Astrocyte of the spinal cord (primary cell): ENCODE results near the gene RAMP1.

Experiments used
- DNase-seq: peaks from one replicate; pipeline ENCODE4 v3.0.0; 2011; ENCODE audit warnings: low read depth, low spot score
- H3K4me3 ChIP-seq: 2 replicates; pipeline ENCODE4 v1.5.1; 2011; ENCODE audit warnings: low read depth, mild to moderate bottlenecking, low read length, moderate library complexity
- in situ Hi-C: cut with HindIII; loops from 2 replicates; pipeline ENCODE4 v1.10.0; 2017; ENCODE audit warnings: low sequenced_read_pairs
- TF ChIP-seq, protein P1 (sequence below): IDR thresholded peaks from 2 replicates; pipeline ENCODE4 v1.5.1; 2012; ENCODE audit warnings: low read depth, mild to moderate bottlenecking, low read length, inconsistent platforms

The RAMP1 gene

GRCh38 chr2:237870754-237871651 is 11.6 kb downstream of the RAMP1 start:
- TF ChIP-seq, protein P1, sequence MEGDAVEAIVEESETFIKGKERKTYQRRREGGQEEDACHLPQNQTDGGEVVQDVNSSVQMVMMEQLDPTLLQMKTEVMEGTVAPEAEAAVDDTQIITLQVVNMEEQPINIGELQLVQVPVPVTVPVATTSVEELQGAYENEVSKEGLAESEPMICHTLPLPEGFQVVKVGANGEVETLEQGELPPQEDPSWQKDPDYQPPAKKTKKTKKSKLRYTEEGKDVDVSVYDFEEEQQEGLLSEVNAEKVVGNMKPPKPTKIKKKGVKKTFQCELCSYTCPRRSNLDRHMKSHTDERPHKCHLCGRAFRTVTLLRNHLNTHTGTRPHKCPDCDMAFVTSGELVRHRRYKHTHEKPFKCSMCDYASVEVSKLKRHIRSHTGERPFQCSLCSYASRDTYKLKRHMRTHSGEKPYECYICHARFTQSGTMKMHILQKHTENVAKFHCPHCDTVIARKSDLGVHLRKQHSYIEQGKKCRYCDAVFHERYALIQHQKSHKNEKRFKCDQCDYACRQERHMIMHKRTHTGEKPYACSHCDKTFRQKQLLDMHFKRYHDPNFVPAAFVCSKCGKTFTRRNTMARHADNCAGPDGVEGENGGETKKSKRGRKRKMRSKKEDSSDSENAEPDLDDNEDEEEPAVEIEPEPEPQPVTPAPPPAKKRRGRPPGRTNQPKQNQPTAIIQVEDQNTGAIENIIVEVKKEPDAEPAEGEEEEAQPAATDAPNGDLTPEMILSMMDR: no peak
- no peak for DNase-seq
- H3K4me3 ChIP-seq: no peak overlapping the region
- in situ Hi-C loops: no loop called here

DNA sequence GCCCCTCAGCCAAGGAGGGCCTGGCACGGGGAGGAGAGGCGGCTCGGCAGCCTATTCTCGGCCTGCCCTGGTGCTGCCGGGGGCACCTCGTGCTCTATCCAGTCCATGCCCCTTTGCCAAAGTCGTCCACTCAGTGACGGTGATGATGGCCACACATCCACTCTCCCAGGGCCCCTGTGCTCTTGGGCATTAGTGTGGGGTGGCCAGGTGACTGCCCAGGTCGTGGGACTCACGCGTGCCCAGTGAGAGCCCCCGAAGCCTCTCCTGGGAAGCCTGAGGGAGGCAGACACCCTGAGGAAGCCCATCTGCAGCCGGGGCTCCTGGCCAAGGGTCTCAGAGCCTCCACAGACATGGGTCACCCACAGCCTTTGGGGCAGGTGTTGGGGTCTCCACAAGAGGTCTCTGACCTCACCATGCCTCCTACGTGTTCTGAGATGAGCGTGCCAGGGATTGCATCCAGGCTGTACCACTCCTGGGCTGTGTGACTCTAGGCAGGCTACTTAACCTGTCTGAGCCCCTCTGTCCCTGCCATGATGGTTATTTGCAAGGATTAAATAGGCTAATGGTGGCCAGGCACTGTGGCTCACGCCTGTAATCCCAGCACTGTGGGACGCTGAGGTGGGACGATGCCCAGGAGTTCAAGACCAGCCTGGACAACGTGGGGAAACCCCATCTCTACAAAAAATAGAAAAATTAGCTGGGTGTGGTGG is 12.9 kb downstream of the RAMP1 start:
- in situ Hi-C loops: no loop called here
- no peak overlapping the region for H3K4me3 ChIP-seq
- TF ChIP-seq, protein P1: no peak
- no peak for DNase-seq

- H3K4me3 ChIP-seq: no peak overlapping the region
- no peak for DNase-seq
- in situ Hi-C loops: no loop called here
- TF ChIP-seq, protein P1: no peak
Observed at GRCh38 chr2:237873421-237873831, 14.0 kb downstream of the RAMP1 start.

- DNase-seq: no peak
- TF ChIP-seq, protein P1: no peak
- in situ Hi-C loops: no loop called here
- no peak overlapping the region for H3K4me3 ChIP-seq
Observed at GRCh38 chr2:237873897-237874551, 14.6 kb downstream of the RAMP1 start.

- no peak overlapping the region for H3K4me3 ChIP-seq
- TF ChIP-seq, protein P1: no peak
- DNase-seq: peak; percentile 80
- in situ Hi-C loops: no loop called here
Observed at GRCh38 chr2:237874585-237875161, 15.2 kb downstream of the RAMP1 start.
